ENCODE measurements around the gene EEF2.
"Not testable (repeated sequence)": the region's sequence is repeated elsewhere in the genome, so short reads cannot be mapped to it uniquely, and the experiment has no call there.

The EEF2 gene

DNA sequence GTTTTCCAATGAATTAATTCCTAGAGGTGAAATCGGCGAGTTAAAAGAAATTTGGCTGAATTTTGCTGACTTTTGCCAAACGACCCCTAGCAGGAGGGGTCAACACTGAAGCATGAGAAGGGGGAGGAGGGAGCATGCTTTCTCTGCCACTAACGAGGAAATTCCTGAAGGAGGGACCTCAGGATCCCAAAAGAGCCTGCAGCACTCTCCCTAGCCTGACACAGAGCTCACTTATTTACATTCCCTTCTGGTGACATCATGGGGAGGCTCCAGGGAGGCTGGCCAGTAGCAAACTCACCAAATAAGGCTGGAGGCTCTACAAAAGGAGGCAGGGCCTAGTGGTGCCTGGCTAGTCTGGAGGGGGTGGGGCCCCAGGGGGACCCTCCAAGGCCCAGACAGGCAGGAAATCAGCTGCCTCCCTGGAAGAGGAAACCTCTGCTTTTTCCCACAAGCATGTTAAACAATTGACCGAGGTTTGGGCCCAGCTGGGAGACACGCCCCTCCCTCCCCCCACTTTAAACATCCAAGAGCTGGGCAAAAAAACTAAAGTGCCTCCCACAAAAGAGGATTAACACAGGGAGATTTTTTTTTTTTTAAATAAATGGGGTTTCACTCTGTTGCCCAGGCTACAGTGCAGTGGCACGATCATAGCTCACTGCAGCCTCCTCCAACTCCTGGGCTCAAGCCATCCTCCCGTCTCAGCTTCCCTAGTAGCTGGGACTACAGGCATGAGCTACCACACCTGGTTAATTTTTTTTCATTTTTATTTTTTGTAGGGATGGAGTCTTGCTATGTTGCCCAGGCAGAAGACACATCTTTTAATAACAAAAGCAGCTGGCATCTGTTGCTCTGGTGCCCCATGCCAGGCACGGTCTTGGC is 16.5 kb downstream of the EEF2 start:
- peak; percentile 89 for DNase-seq (ENCODE audit: low spot score)

DNA sequence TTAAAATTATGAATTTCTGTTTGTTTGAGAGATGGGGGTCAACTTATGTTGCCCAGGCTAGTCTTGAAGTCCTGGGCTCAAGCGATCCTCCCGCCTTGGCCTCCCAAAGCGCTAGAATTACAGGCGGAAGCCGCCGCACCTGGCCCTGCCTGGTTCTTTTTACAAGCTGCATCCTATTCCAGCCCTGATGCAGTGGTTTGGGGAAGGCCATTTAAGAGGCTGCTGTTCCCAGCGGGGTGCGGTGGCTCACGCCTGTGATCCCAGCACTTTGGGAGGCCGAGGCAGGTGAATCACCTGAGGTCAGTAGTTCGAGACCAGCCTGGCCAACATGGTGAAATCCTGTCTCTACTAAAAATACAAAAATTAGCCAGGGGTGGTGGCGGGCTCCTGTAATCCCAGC is 17.3 kb downstream of the EEF2 start:
- DNase-seq (ENCODE audit: low spot score), result not testable (repeated sequence)

DNA sequence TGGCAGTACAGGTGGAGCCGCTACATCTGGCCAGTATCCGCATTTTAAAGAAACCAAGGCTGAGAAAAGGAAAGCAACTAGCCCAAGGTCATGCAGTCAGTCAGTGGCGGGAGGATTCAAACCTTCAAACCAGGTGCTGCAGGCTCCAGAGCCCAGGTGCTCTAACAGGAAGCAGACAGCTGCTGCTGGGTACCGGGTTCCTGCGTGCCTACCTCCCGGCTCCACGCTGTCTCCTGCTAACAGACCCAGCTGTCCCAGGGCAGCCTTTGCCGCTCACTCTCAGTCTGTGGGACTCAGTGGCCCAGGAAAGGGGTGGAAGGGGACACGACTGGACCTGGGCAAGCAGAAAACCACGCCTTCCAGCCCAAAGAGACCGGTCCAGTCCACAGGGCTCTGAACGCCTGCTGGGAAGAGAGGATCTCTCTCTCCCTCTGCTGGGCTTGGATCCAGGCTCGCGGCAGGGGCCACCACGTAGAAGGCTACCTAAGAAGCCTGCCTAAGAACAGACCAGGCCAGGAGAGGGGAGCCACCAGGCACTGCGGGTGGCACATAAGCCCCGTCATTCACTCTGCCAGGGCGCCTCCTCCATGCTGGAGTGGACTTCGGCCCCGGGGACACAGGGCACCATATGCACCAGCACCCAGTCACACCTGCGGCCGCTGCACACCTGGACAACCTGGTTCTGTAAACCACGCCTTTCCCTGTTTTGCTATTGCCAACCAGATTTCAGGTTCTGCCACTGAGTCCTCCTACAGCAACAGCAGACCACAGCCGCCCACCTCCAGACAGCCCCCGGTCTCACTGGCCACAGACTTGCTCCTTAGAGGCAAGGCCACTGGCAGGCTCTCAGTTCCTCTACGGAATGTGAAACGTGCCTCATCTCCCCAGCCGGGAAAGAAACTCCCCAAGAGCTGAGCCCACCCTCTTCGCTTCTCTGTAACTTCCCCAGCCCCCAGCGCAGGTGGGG is 18.9 kb downstream of the EEF2 start:
- DNase-seq (ENCODE audit: low spot score), result no peak

DNA sequence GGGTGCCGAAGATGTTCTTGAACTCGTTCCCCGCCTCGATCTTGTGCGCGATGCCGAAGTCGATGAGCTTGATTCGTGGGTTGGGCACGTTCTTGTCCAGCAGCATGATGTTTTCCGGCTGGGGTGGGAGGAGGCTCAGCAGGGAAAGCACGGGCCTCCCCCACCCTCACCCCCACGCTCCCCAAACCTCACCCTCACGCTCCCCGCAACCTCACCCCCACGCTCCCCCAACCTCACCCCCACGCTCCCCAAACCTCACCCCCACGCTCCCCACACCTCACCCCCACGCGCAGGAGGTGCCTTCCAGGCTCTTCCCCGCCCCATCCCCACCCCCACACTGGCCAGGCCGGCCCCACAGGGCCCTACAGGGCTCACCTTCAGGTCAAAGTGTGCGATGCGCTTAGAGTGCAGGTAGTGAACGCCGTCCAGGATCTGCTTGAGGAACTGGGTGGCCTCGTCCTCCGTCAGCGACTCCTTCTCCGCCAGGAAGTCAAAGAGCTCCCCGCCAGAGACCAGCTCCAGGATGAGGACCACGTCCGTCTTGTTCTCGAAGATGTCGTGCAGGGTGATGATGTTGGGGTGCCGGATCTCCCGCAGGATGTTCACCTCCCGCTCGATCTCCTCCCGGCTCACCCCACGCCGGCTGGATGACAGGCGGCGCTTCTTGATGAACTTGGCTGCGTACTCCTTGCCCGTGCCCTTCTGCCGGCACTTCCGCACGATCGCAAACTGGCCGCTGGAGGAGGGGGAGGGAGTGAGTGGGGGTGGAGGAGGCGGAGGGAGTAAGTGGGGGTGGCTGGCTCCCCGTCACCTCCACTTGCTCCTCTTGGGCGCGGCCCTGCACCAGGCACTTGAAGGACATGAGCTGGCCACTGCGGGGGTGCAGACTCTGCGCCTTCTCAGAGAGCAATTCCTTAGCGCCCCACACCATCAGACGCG is 20.7 kb downstream of the EEF2 start:
- no peak for DNase-seq (ENCODE audit: low spot score)

DNA sequence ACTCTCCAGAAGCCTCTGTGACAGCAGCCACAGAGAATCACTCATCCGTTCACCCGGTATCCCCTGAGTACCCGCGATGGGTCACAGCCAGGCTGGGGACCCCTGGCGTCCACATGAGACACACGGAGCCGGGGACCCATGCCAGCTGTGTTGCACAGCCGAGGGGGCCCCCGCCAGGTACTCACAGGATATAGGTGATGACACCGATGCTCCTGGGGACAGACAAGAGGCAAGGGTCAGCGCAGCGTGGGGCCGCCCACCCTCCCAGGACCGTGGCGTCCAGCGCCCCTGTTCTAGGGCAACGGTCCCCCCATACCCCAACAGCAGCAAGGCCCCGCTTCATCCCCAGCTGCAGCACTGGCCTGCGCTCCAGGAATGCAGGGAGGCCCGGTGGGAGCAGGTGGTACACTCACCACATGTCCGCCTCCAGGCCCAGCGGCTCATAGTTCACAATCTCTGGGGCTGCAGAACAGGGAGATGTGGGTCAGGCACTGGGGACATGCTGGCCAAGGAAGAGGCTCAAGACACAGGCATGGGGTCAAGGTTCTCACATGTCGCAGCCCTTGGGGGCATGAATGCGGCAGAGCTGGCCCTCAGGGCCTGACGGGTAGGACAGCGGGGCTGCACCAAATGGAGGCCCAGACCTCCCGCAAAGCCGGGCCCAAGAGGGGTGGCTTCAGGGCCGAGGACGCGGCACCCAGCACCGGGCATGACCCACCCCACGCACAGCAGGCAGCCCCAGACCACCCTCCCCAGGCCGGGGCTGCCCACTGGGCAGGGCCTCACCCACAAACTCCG is 21.6 kb downstream of the EEF2 start:
- DNase-seq (ENCODE audit: low spot score), result no peak

DNA sequence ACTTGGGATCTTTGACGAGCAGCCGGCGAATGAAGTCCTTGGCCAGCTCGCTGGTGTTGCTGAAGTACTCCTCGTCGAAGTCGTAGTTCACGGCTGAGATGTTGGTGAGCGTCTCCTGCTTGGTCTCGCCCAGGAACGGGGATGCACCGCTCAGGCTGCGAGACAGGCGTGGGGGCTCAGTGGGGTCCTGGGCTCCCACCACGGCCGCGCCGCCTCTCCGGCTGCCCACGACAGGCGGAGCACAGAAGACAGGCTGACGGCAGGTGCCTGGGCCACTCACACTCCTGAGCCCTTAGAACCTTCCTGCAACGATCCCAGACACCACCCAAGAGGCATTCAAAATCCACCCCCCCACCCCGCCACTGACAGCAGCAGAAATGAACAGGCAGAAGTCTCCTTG is 24.3 kb downstream of the EEF2 start:
- DNase-seq (ENCODE audit: low spot score), result no peak

DNA sequence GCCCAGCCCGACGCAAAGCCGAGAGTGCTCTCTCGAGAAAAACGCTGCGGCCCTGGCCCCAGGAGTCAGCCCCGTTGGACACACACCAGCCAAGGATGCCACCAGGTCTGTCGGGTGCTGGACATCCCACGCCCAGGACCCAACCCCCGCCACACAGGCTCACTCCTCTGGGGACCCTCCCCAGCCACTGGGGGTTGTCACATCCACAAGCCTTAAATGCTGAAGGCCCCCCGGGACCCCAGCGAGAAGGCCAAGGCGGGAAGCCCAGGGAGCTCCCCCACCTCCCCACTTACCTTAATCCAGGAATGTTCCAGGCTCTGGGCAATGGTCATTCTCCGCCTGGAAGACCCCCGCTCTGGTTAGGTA is 25.5 kb downstream of the EEF2 start:
- DNase-seq (ENCODE audit: low spot score), result no peak

DNA sequence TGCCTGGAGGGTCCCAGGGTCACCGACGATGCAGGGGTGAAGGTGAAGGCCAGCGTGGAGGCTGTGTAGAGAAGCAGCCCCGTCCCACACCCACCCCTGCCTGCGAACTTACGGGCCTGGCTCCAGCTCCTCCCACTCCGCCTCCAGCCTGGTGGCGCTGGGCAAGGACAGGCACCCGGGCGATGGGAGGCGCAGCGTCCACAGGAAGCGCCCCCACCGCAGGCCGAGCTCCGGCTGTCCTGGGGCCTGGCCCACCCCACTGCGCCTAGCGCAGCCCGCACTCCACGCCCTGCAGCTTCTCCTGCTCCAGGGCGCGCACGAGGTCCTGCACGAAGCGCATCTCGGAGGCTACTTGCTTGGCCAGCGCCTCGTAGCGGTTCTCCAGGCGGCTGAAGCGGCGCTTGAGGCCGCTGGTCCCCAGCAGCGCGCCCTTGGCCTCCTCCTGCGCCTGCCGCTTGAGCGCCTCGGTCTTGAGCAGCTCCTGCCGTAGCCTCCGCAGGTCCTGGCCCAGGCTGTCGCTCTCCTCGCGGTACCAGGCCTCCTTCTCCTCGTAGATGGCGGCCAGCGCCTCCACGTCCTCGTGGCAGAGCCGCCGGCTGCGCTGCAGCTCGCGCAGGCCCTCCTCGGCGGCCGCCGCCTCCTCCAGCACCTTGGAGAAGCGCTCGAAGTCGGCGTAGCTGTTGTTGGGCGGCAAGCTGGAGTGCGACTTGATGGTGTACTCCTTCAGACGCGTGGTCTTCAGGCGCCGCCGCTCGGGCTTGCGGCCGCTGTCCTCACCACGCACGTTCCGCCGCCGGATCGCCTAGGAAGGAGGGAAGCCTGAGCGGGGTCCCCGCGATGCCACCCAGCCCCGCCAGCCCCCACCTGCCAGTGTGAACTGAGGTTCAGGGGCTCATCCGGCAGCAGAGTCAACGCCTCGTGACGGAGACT is 26.2 kb downstream of the EEF2 start:
- no peak for DNase-seq (ENCODE audit: low spot score)

DNA sequence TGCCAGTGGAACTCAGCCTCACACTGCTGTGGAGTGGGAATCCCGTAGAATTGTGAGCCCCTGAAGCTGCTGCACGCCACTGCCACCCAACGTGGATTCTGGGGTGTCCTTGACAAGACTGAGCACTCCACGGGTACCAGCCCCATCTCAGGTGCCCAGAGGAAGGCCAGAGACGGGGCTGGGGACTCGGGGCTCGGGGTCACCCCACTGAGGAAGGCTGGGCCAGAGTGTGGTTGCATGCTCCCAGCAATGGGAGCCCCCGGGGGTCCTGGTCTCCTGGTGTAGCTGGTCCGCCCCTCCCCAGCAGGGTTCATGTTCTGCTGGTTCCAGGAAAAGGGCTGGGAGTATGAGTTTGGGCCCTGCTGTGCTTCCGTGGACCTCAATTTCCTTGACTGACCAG is 29.6 kb downstream of the EEF2 start:
- no peak for DNase-seq (ENCODE audit: low spot score)

DNA sequence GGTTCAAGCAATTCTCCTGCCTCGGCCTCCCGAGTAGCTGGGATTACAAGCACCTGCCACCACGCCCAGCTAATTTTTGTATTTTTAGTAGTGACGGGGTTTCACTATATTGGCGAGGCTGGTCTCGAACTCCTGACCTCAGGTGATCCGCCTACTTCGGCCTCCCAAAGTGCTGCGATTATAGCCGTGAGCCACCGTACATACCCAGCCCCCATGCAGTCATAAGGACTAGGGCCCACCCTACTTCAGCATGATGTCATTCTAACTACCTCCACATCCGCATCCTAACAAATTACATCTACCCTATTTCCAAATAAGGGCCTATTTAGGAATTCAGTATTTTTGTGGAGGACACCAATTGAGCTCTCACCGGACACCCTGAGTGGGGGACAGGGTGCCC is 30.0 kb downstream of the EEF2 start:
- not testable (repeated sequence) for DNase-seq (ENCODE audit: low spot score)

DNA sequence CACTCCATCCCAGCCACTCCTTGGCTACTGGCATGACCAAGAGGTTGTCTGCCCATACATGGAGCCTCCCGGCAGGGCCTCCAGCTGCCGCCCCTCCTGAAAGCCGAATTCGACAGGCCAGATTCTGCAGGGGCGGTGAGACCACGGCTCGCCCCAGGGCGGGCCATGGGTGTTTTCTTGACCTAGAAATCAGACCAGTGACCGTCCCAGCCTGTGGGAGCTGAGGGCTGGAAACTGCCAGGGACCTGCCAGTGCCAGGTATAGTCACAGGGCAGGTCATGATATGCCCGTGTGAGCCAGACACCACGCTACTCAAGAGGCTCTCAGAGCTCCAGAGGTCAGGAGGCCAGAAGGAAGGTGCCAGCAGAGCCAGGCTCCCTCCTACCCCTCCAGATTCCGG is 31.2 kb downstream of the EEF2 start:
- no peak for DNase-seq (ENCODE audit: low spot score)

DNA sequence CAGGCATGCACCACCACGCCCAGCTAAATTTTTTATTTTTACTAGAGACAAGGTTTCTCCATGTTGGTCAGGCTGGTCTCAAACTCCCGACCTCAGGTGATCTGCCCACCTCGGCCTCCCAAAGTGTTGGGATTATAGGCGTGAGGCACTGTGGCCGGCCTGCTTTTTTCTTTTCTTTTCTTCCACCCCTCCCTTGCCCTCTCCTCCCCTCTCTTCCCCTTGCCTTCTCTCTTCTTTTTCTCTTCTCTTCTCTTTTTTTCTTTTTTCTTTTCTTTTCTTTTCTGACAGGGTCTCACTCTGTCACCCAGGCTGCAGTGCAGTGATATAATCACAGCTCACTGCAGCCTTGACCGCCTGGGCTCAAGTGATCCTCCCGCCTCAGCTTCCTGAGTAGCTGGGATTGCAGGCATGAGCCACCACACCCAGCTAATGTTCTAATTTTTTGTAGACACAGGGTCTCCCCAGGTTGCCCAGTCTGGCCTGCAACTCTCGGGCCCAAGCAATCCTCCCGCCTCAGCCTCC is 32.4 kb downstream of the EEF2 start:
- DNase-seq (ENCODE audit: low spot score), result not testable (repeated sequence)

DNA sequence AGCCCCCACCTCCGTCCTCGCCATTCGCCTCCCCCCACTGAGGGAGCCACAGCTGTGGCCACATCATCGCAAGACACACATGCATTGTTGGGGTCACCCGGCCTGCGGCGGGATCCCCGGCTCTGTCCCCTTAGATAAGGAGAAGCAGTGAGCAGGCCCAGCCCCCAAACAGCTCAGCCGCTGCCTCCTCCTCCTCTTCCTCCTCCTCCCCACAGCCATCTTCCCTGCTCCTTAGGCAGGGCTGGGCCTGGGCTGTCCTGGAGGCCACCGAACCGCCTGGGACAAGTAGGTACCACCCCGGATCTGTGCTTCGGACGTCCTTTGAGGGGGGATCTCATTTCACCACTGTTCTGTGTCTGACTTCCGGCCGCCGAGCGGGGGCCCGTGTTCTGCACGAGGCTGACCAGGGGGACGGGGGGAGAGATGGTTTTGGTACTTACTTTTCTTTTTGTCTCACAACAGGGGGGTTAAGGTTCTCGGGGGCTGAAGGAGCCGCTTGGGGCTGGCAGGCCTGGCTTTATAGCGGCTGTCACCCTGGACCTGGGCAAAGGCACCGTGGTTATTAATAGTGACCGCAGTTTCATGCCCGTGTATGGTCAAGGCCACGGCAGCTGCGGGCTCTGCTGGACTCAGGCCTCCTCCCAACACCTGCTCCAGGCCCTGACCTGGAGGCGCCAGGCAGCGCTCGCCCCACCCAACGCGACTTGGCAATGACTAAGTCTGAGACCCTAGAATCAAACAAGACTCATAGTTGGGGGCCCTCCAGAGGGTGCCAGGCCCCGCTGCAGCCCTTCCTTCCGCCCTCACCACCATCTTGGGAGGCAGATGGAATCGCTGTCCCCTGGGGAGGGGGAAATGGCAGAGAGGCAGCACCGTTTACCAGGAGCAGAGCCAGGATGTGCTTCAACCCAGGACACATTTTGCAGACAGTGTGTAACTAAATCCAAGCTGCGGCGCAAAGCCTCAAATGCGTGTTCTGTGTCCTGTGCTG is 34.1 kb downstream of the EEF2 start:
- DNase-seq (ENCODE audit: low spot score), result no peak

DNA sequence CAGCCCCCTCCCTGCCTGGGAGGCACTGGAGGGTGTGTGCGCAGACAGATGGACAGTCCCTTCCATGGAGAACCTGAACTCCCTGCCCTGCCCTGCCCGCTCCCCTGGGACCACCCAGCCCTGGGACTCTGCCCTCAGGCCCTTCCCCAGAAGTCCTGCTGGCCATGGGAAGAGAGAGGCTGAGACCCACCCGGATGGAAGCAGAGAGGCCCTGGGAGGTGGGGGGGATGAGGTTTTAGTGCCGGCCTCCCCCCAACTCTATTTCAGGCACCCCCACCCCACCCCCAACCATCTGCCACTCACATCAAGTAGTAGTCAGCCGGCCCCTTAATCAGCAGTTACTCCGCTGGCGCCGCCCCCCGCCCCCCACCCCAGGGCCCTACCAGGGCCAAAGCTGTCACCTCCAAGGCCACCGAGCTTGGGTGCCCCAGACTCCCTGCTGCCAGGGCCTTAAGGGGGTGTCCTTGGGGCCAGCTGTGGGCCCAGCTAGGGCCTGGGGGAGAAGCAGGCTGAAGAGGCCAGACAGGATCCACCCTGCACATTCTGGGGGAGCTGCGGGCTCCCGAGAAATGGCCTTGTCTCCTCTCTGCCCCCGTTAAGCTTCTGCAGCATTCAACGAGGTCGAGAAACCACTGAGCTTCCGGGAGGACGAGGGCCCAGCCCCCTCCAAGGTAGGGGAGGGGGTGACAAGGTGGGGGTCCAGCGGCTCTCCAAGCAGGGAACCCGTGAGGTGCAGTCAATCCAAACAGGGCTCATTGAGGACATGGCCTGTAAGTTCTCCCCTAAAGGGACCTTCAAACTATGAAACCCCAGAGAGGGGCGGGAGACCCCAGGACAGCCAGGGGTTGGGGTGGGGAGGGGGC is 35.0 kb downstream of the EEF2 start:
- DNase-seq (ENCODE audit: low spot score), result no peak

DNA sequence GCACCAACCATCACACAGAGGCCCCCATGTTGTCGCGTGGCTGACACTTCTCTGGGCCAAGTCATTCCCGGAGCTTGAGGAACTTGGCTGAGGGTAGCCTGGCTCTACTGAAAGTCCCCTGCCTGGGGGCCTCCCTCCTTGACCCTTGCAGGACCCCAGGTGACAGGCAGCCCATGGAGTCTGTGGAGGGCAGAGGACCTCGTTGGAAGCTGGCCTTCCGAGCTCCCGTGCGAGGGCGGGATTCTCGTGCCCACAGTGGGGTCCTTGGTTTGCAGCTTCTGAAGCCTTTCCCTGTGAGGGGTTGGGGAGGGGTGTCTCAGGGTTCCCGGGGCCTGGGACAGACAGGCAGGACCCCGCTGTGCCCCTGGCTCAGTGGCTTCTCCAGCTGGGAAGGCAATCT is 36.0 kb downstream of the EEF2 start:
- no peak for DNase-seq (ENCODE audit: low spot score)

DNA sequence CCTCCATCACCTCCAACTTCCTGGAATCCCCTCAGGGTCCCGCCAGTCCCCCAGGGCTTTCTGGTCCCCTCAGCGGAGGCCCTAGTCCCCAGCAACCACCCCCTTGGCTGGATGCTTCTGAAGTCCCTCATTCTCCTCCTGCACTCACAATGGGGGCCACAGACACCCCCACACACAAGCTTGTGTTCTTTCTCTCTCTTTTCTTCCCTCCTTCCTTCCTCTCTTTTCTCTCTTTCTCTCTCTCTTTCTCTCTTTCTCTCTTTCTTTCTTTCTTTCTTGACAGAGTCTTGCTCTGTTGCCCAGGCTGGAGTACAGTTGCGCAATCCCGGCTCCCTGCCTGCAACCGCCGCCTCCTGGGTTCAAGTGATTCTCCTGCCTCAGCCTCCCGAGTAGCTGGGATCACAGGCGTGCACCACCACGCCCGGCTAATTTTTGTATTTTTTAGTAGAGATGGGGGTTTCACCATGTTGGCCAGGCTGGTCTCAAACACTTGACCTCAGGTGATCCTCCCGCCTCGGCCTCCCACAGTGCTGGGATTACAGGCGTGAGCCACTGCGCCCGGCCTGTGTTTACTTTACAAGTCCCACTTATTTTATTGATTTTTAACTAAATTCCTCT is 37.8 kb downstream of the EEF2 start:
- not testable (repeated sequence) for DNase-seq (ENCODE audit: low spot score)

DNA sequence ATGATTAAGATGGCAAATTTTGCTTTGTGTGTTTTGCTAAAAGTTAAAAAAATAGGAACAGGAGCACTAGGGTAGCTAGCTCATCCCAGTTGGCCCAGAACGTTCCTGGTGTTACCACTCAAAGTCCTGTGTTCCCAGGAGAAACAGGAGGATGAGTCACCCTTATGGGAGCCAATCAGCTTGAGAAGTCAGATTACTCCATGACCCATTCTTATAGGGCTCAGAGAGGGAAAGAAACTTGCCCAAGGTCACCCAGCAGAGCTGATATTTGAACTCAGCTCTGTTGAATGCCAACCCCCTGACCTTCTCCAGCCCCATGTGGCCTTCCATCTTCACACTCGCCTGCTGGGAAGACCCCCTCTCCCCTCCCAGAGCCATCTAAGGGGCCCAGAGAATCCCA is 39.4 kb downstream of the EEF2 start:
- DNase-seq (ENCODE audit: low spot score), result no peak
